Spleen (tissue), 7 donors: ENCODE data around the gene ADGRF3.

Experiments used
- POLR2A ChIP-seq, 3 donors: fragments of 450-650 bp; IDR thresholded peaks; one replicate each; pipeline ENCODE4 v1.5.1; 2017; ENCODE audit warnings: antibody characterized with exemption in 3 of 3, mild to moderate bottlenecking in 1 of 3
- POLR2AphosphoS5 ChIP-seq, 3 donors: sonication (generic); formaldehyde crosslinking; IDR thresholded peaks; one replicate each; pipeline ENCODE4 v1.5.1; 2017; ENCODE audit warnings: antibody characterized with exemption in 3 of 3
- TF ChIP-seq, protein P1 (sequence below), 11 experiments: fragments of 200-600 bp in 7 of 11; fragments of 450-650 bp in 4 of 11; sonication (generic) in 4 of 11; IDR thresholded peaks in 8 of 11; conservative IDR thresholded peaks in 3 of 11; 1 replicate in 7 of 11; 2 replicates in 4 of 11; pipeline versions ENCODE4 v1.4.0 to v1.8.0; 2016 to 2021; ENCODE audit warnings: antibody characterized with exemption in 11 of 11, inconsistent platforms in 4 of 11, mild to moderate bottlenecking in 1 of 11
- donor health status: DM: no; HTN: no; CAD: no; lungs with moderate emphysema.
- donor health status: DM: no; HTN: no; CAD: no.
- donor health status: DM: no; HTN: no; CAD: no.

DNA sequence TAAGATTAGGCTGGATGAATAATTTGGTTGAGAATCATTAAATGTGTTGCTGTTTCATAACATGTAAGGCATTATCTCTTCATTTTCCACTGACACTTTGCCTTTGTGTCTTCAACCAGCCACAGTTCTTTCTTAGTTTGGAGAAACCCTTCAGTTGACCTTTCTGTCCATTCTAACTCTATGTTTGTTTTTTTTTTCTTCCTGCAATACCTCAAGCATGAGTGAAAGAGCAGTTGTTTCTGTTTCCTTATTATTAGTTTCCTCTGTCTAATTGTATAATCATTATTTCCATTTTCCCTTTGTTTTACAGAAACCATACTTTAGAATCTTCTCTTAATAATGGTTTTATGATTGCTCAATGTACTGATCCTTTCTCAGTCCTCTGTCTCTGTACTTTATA lies 76.2 kb downstream of the ADGRF3 start:
- TF ChIP-seq POLR2AphosphoS5 (IDR thresholded peaks at IDR 0.05): no peak
- TF ChIP-seq, protein P1, sequence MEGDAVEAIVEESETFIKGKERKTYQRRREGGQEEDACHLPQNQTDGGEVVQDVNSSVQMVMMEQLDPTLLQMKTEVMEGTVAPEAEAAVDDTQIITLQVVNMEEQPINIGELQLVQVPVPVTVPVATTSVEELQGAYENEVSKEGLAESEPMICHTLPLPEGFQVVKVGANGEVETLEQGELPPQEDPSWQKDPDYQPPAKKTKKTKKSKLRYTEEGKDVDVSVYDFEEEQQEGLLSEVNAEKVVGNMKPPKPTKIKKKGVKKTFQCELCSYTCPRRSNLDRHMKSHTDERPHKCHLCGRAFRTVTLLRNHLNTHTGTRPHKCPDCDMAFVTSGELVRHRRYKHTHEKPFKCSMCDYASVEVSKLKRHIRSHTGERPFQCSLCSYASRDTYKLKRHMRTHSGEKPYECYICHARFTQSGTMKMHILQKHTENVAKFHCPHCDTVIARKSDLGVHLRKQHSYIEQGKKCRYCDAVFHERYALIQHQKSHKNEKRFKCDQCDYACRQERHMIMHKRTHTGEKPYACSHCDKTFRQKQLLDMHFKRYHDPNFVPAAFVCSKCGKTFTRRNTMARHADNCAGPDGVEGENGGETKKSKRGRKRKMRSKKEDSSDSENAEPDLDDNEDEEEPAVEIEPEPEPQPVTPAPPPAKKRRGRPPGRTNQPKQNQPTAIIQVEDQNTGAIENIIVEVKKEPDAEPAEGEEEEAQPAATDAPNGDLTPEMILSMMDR (IDR thresholded peaks at IDR 0.05 in 8 of 11, conservative IDR thresholded peaks at IDR 0.05 in 3 of 11): no peak
- no peak for TF ChIP-seq POLR2A (IDR thresholded peaks at IDR 0.05)
